Measurements from ENCODE around the gene SEC24A.

DNA sequence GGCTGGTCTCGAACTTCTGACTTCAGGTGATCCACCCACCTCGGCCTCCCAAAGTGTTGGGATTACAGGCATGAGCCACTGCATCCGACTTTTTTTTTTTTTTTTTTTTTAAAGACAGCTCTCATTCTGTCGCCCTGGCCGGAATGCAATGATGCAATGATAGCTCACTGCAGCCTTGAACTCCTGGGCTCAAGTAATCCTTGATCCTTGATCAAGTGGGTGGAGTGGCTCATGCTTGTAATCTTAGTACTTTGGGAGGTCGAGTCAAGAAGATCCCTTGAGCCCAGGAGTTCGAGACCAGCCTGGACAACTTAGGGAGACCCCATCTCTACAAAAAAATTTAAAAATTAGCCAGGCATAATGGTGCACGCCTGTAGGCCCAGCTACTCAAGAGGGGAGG, 8.1 kb downstream of the SEC24A start:
- no peak for TF ChIP-seq POLR2AphosphoS5 (IDR thresholded peaks at IDR 0.05; ENCODE audit: low read depth, low read length)
- no peak for TF ChIP-seq SIN3A (IDR thresholded peaks at IDR 0.05; ENCODE audit: borderline replicate concordance, insufficient read depth, low read length)
- TF ChIP-seq, protein P1, sequence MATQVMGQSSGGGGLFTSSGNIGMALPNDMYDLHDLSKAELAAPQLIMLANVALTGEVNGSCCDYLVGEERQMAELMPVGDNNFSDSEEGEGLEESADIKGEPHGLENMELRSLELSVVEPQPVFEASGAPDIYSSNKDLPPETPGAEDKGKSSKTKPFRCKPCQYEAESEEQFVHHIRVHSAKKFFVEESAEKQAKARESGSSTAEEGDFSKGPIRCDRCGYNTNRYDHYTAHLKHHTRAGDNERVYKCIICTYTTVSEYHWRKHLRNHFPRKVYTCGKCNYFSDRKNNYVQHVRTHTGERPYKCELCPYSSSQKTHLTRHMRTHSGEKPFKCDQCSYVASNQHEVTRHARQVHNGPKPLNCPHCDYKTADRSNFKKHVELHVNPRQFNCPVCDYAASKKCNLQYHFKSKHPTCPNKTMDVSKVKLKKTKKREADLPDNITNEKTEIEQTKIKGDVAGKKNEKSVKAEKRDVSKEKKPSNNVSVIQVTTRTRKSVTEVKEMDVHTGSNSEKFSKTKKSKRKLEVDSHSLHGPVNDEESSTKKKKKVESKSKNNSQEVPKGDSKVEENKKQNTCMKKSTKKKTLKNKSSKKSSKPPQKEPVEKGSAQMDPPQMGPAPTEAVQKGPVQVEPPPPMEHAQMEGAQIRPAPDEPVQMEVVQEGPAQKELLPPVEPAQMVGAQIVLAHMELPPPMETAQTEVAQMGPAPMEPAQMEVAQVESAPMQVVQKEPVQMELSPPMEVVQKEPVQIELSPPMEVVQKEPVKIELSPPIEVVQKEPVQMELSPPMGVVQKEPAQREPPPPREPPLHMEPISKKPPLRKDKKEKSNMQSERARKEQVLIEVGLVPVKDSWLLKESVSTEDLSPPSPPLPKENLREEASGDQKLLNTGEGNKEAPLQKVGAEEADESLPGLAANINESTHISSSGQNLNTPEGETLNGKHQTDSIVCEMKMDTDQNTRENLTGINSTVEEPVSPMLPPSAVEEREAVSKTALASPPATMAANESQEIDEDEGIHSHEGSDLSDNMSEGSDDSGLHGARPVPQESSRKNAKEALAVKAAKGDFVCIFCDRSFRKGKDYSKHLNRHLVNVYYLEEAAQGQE (IDR thresholded peaks at IDR 0.05; ENCODE audit: insufficient read depth in 1 of 2, low read depth in 2 of 2, low read length in 2 of 2) = no peak

Data from PFSK-1 (cell line).